ENCODE data around the gene LAMA3.

The LAMA3 gene

GRCh38 chr18:23893653-23894052 is 204.4 kb downstream of the LAMA3 start:
- no peak overlapping the region for H3K9ac ChIP-seq (ENCODE audit: low read depth, low read length)
- H3K27me3 ChIP-seq (ENCODE audit: control insufficient read depth, insufficient read depth, low read length) = no peaks in the 10 kb centered on the region
- H3K36me3 ChIP-seq (ENCODE audit: control insufficient read depth, insufficient read depth, low read length) = no peaks in the 10 kb centered on the region
- no peaks in the 10 kb centered on the region for H3K4me1 ChIP-seq (ENCODE audit: control insufficient read depth, insufficient read depth, low read length)
- no peak overlapping the region for H3K4me3 ChIP-seq (ENCODE audit: low read depth, low read length)
- H3K9me3 ChIP-seq (ENCODE audit: control insufficient read depth, insufficient read depth, low read length) = no peaks in the 10 kb centered on the region

GRCh38 chr18:23894661-23895175 is 205.5 kb downstream of the LAMA3 start:
- Histone ChIP-seq H3K9ac (ENCODE audit: low read depth, low read length) (no peak overlapping the region), H3K4me1 (ENCODE audit: control insufficient read depth, insufficient read depth, low read length) (no peaks in the 10 kb centered on the region), H3K4me3 (ENCODE audit: low read depth, low read length) (no peak overlapping the region), H3K36me3 (ENCODE audit: control insufficient read depth, insufficient read depth, low read length) (no peaks in the 10 kb centered on the region), H3K27me3 (ENCODE audit: control insufficient read depth, insufficient read depth, low read length) (no peaks in the 10 kb centered on the region), H3K9me3 (ENCODE audit: control insufficient read depth, insufficient read depth, low read length) (no peaks in the 10 kb centered on the region)

DNA sequence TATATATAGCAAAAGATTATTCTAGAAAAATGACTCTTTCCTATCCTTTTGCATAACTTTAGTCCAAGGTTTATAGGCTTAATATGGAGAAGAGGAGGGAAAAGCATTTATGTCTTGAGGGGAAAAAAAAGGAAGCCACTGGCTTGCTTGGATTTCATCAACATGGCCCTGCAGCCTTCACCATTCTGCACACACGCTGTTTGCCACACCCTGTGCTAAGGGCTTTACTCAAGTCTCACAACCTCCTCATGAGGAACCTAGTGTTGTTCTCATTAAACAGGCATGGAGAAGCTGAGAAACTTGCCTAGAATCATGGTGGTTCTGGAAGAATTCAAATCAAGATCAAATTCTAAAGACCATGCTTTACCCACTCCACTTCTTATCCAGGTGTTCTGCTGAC is 208.0 kb downstream of the LAMA3 start:
- Histone ChIP-seq H3K4me3 (ENCODE audit: low read depth, low read length) (no peak overlapping the region), H3K9ac (ENCODE audit: low read depth, low read length) (no peak overlapping the region)

DNA sequence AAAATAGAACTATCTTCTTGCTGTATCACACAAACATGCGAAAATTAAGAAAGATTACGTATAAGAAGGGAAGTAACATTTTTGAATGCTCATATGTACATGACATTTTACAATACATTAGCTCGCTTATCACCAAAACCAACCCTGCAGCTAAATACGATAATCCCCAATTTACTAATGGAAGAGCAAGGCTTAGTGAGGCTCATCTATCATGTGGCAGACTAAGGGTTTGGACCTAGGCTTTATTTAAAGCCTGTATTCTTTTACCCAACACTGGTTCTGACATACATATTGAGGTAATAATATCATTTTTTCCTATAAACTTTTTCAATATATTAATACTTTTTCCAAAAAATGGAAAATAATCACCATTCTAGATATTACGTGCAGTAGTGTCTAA is 208.5 kb downstream of the LAMA3 start:
- Histone ChIP-seq H3K4me3 (ENCODE audit: low read depth, low read length) (no peak overlapping the region), H3K27me3 (ENCODE audit: control insufficient read depth, insufficient read depth, low read length) (no peaks in the 10 kb centered on the region), H3K4me1 (ENCODE audit: control insufficient read depth, insufficient read depth, low read length) (no peaks in the 10 kb centered on the region), H3K9ac (ENCODE audit: low read depth, low read length) (no peak overlapping the region), H3K9me3 (ENCODE audit: control insufficient read depth, insufficient read depth, low read length) (no peaks in the 10 kb centered on the region), H3K36me3 (ENCODE audit: control insufficient read depth, insufficient read depth, low read length) (no peaks in the 10 kb centered on the region)

More for the DNA sequence above, 208.0 kb downstream of the LAMA3 start:
- no peaks in the 10 kb centered on the region for H3K4me1 ChIP-seq (ENCODE audit: control insufficient read depth, insufficient read depth, low read length)
- H3K27me3 ChIP-seq (ENCODE audit: control insufficient read depth, insufficient read depth, low read length) = no peaks in the 10 kb centered on the region
- H3K36me3 ChIP-seq (ENCODE audit: control insufficient read depth, insufficient read depth, low read length) = no peaks in the 10 kb centered on the region
- H3K9me3 ChIP-seq (ENCODE audit: control insufficient read depth, insufficient read depth, low read length) = no peaks in the 10 kb centered on the region

GRCh38 chr18:23900994-23901393 is 211.7 kb downstream of the LAMA3 start:
- Histone ChIP-seq H3K9ac (ENCODE audit: low read depth, low read length) (no peak overlapping the region), H3K27me3 (ENCODE audit: control insufficient read depth, insufficient read depth, low read length) (no peaks in the 10 kb centered on the region), H3K36me3 (ENCODE audit: control insufficient read depth, insufficient read depth, low read length) (no peaks in the 10 kb centered on the region)

DNA sequence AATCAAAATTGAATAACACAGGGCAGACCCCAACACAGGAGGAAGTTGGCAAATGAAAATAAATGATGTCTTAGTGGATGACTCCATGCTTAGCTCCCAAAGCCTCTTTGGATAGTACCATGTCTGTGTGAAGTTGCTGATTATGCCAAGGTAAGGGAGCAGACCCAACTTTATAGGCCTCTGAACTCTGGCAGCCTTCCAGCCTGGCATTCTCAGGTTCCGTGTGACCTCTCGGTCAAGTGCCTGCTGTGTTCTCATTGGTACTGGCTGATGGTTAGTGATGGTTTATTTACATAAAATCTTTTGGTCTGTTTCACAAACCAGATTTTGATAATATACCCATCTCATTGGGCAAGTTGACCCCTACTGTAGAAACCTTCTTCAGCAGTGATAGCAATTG is 213.1 kb downstream of the LAMA3 start:
- H3K9me3 ChIP-seq (ENCODE audit: control insufficient read depth, insufficient read depth, low read length) = no peaks in the 10 kb centered on the region
- H3K4me3 ChIP-seq (ENCODE audit: low read depth, low read length) = no peak overlapping the region
- H3K4me1 ChIP-seq (ENCODE audit: control insufficient read depth, insufficient read depth, low read length) = no peaks in the 10 kb centered on the region
- H3K36me3 ChIP-seq (ENCODE audit: control insufficient read depth, insufficient read depth, low read length) = no peaks in the 10 kb centered on the region
- H3K9ac ChIP-seq (ENCODE audit: low read depth, low read length) = no peak overlapping the region
- no peaks in the 10 kb centered on the region for H3K27me3 ChIP-seq (ENCODE audit: control insufficient read depth, insufficient read depth, low read length)

More at GRCh38 chr18:23900994-23901393, 211.7 kb downstream of the LAMA3 start:
- H3K9me3 ChIP-seq (ENCODE audit: control insufficient read depth, insufficient read depth, low read length) = no peaks in the 10 kb centered on the region
- no peaks in the 10 kb centered on the region for H3K4me1 ChIP-seq (ENCODE audit: control insufficient read depth, insufficient read depth, low read length)
- no peak overlapping the region for H3K4me3 ChIP-seq (ENCODE audit: low read depth, low read length)

GRCh38 chr18:23903971-23904370 is 214.7 kb downstream of the LAMA3 start:
- no peak overlapping the region for H3K4me3 ChIP-seq (ENCODE audit: low read depth, low read length)
- no peaks in the 10 kb centered on the region for H3K4me1 ChIP-seq (ENCODE audit: control insufficient read depth, insufficient read depth, low read length)
- no peak overlapping the region for H3K9ac ChIP-seq (ENCODE audit: low read depth, low read length)
- no peaks in the 10 kb centered on the region for H3K27me3 ChIP-seq (ENCODE audit: control insufficient read depth, insufficient read depth, low read length)
- H3K9me3 ChIP-seq (ENCODE audit: control insufficient read depth, insufficient read depth, low read length) = no peaks in the 10 kb centered on the region
- no peaks in the 10 kb centered on the region for H3K36me3 ChIP-seq (ENCODE audit: control insufficient read depth, insufficient read depth, low read length)

GRCh38 chr18:23906658-23907057 is 217.4 kb downstream of the LAMA3 start:
- Histone ChIP-seq H3K9me3 (ENCODE audit: control insufficient read depth, insufficient read depth, low read length) (no peaks in the 10 kb centered on the region), H3K4me1 (ENCODE audit: control insufficient read depth, insufficient read depth, low read length) (no peaks in the 10 kb centered on the region), H3K36me3 (ENCODE audit: control insufficient read depth, insufficient read depth, low read length) (no peaks in the 10 kb centered on the region), H3K4me3 (ENCODE audit: low read depth, low read length) (no peak overlapping the region), H3K27me3 (ENCODE audit: control insufficient read depth, insufficient read depth, low read length) (no peaks in the 10 kb centered on the region), H3K9ac (ENCODE audit: low read depth, low read length) (no peak overlapping the region)

GRCh38 chr18:23908827-23909226 is 219.6 kb downstream of the LAMA3 start:
- H3K4me3 ChIP-seq (ENCODE audit: low read depth, low read length) = no peak overlapping the region
- no peak overlapping the region for H3K9ac ChIP-seq (ENCODE audit: low read depth, low read length)
- no peaks in the 10 kb centered on the region for H3K4me1 ChIP-seq (ENCODE audit: control insufficient read depth, insufficient read depth, low read length)
- H3K36me3 ChIP-seq (ENCODE audit: control insufficient read depth, insufficient read depth, low read length) = no peaks in the 10 kb centered on the region
- H3K27me3 ChIP-seq (ENCODE audit: control insufficient read depth, insufficient read depth, low read length) = no peaks in the 10 kb centered on the region
- H3K9me3 ChIP-seq (ENCODE audit: control insufficient read depth, insufficient read depth, low read length) = no peaks in the 10 kb centered on the region

DNA sequence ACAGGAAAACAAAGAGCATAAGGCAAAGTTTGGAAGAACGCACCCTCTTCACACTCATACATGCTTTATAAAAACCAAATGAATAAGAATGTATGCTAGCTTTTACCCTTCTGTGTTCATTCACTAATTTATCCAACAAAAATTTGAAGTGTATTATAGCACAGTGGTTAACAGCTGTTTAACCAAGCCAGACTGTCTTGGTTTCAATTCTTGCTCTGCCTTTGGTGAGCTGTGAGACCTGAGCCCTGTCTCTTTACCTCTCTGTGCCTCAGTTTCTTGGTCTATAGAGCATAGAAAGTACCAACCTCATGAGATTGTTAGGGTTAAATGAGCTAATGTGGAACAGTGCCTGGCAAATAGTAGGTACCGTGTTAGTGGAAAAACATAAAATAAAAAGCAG is 220.8 kb downstream of the LAMA3 start:
- Histone ChIP-seq H3K9ac (ENCODE audit: low read depth, low read length) (no peak overlapping the region), H3K27me3 (ENCODE audit: control insufficient read depth, insufficient read depth, low read length) (no peaks in the 10 kb centered on the region), H3K36me3 (ENCODE audit: control insufficient read depth, insufficient read depth, low read length) (no peaks in the 10 kb centered on the region), H3K4me3 (ENCODE audit: low read depth, low read length) (no peak overlapping the region), H3K4me1 (ENCODE audit: control insufficient read depth, insufficient read depth, low read length) (no peaks in the 10 kb centered on the region), H3K9me3 (ENCODE audit: control insufficient read depth, insufficient read depth, low read length) (no peaks in the 10 kb centered on the region)

- H3K27me3 ChIP-seq (ENCODE audit: control insufficient read depth, insufficient read depth, low read length) = no peaks in the 10 kb centered on the region
- H3K4me1 ChIP-seq (ENCODE audit: control insufficient read depth, insufficient read depth, low read length) = no peaks in the 10 kb centered on the region
- H3K36me3 ChIP-seq (ENCODE audit: control insufficient read depth, insufficient read depth, low read length) = no peaks in the 10 kb centered on the region
- H3K4me3 ChIP-seq (ENCODE audit: low read depth, low read length) = no peak overlapping the region
- no peak overlapping the region for H3K9ac ChIP-seq (ENCODE audit: low read depth, low read length)
- H3K9me3 ChIP-seq (ENCODE audit: control insufficient read depth, insufficient read depth, low read length) = no peaks in the 10 kb centered on the region
Observed at GRCh38 chr18:23912356-23912755, 223.1 kb downstream of the LAMA3 start.

GRCh38 chr18:23916338-23916737 is 227.1 kb downstream of the LAMA3 start:
- Histone ChIP-seq H3K4me3 (ENCODE audit: low read depth, low read length) (no peak overlapping the region), H3K9ac (ENCODE audit: low read depth, low read length) (no peak overlapping the region), H3K36me3 (ENCODE audit: control insufficient read depth, insufficient read depth, low read length) (no peaks in the 10 kb centered on the region), H3K27me3 (ENCODE audit: control insufficient read depth, insufficient read depth, low read length) (no peaks in the 10 kb centered on the region), H3K9me3 (ENCODE audit: control insufficient read depth, insufficient read depth, low read length) (no peaks in the 10 kb centered on the region), H3K4me1 (ENCODE audit: control insufficient read depth, insufficient read depth, low read length) (peaks cover 3% of the 10 kb centered on the region)

All from iPS-15b (cell line).